ENCODE measurements around the gene ROBO1.

ROBO1 gene

DNA sequence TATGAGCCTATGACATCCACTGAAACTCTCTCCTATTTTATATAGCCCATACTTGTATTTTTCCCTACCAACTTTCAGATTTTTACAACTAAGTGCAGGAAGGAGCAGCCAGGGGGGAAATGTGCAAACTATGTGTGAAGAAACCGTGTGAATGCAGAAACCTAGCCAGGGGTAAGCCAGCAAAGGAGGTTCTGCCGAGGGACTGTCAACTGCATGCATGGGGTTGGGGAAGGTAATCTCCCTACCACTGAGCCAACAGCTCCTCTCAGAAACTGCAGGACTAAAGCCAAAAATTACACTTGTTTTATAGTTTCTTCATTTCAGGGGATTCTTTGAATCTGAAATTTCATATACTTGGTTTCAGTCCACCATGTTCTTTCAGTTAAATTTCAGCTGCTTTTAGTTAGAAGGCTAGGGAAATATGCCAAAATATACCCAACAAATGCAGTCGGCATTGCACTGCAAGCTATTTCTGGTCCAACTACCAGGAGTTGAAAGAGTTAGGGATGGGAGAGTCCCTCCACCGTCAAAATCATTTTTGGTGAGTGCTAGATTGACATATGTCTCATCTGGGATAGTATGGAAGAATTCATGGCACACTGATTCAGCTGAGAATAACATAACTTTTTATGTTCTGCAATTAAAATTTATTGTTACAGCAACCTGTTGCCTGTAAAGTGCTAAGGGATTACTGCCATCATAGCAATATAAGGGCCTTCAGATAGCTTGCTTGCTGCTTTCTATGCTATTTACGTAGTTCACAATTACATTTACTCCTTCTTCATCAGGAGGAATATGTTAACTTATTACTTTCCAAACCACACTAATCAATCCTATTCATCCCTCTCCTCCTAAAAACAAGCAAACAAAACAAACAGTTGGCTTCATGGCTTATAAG is 904.2 kb downstream of the ROBO1 start:
- Histone ChIP-seq H3K79me2 (ENCODE audit: low read length) (no peaks in the 10 kb centered on the region), H3K9me2 (replicated peaks; ENCODE audit: insufficient read depth, low read length) (no peaks in the 10 kb centered on the region), H3K36me3 (replicated peaks; ENCODE audit: insufficient read depth, low read length) (no peaks in the 10 kb centered on the region), H4K20me1 (ENCODE audit: insufficient read depth, low read length) (no peaks in the 10 kb centered on the region), H3K4me2 (ENCODE audit: low read depth, low read length) (no peak overlapping the region), H3F3A (ENCODE audit: insufficient read depth, low read length) (no peaks in the 10 kb centered on the region), H3K27ac (ENCODE audit: low read length) (no peak overlapping the region), H2AFZ (ENCODE audit: low read length) (no peak overlapping the region), H3K9me3 (replicated peaks; ENCODE audit: insufficient read depth, low read length) (no peaks in the 10 kb centered on the region), H3K4me1 (ENCODE audit: low read length) (no peaks in the 10 kb centered on the region), H3K27me3 (replicated peaks; ENCODE audit: insufficient read depth, low read length) (no peaks in the 10 kb centered on the region), H3K9ac (ENCODE audit: low read length) (no peak overlapping the region), H3K4me3 (ENCODE audit: low read length) (no peak overlapping the region)
- TF ChIP-seq EZH2 (optimal IDR thresholded peaks at IDR 0.05; ENCODE audit: low read depth, low read length) (no peak), EZH2phosphoT487 (IDR thresholded peaks at IDR 0.05; ENCODE audit: low read length) (no peak)
- TF ChIP-seq, protein P1, sequence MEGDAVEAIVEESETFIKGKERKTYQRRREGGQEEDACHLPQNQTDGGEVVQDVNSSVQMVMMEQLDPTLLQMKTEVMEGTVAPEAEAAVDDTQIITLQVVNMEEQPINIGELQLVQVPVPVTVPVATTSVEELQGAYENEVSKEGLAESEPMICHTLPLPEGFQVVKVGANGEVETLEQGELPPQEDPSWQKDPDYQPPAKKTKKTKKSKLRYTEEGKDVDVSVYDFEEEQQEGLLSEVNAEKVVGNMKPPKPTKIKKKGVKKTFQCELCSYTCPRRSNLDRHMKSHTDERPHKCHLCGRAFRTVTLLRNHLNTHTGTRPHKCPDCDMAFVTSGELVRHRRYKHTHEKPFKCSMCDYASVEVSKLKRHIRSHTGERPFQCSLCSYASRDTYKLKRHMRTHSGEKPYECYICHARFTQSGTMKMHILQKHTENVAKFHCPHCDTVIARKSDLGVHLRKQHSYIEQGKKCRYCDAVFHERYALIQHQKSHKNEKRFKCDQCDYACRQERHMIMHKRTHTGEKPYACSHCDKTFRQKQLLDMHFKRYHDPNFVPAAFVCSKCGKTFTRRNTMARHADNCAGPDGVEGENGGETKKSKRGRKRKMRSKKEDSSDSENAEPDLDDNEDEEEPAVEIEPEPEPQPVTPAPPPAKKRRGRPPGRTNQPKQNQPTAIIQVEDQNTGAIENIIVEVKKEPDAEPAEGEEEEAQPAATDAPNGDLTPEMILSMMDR (IDR thresholded peaks at IDR 0.05; ENCODE audit: low read length) = no peak
- DNase-seq = no peak

DNA sequence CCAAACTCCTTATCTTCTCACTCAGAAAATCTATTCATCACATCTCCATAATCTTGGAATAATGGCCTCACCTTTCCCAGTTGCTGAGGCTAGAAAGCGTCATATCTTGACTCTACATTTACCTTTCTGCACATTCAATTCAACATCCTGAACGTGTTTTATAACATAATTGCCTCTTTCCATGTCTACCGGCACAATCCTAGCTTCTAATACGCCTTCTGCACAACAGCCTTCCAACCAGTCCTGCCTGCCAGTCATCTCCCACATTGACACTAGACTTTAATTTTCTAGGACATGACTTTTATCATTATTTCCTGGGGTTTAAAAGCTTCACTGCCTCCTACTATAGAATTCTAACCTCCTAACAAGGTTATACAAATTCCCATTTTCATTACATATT is 906.6 kb downstream of the ROBO1 start:
- Histone ChIP-seq H2AFZ (ENCODE audit: low read length) (no peak overlapping the region), H3K4me3 (ENCODE audit: low read length) (no peak overlapping the region), H3K9me3 (replicated peaks; ENCODE audit: insufficient read depth, low read length) (no peaks in the 10 kb centered on the region), H3K4me1 (ENCODE audit: low read length) (no peaks in the 10 kb centered on the region), H3K9ac (ENCODE audit: low read length) (no peak overlapping the region), H3K4me2 (ENCODE audit: low read depth, low read length) (no peak overlapping the region), H3K27me3 (replicated peaks; ENCODE audit: insufficient read depth, low read length) (no peaks in the 10 kb centered on the region), H3K9me2 (replicated peaks; ENCODE audit: insufficient read depth, low read length) (no peaks in the 10 kb centered on the region), H4K20me1 (ENCODE audit: insufficient read depth, low read length) (no peaks in the 10 kb centered on the region), H3F3A (ENCODE audit: insufficient read depth, low read length) (no peaks in the 10 kb centered on the region), H3K27ac (ENCODE audit: low read length) (no peak overlapping the region), H3K36me3 (replicated peaks; ENCODE audit: insufficient read depth, low read length) (no peaks in the 10 kb centered on the region), H3K79me2 (ENCODE audit: low read length) (no peaks in the 10 kb centered on the region)
- TF ChIP-seq EZH2phosphoT487 (IDR thresholded peaks at IDR 0.05; ENCODE audit: low read length) (no peak), EZH2 (optimal IDR thresholded peaks at IDR 0.05; ENCODE audit: low read depth, low read length) (no peak)
- TF ChIP-seq, protein P1 (IDR thresholded peaks at IDR 0.05; ENCODE audit: low read length) = no peak
- no peak for DNase-seq

DNA sequence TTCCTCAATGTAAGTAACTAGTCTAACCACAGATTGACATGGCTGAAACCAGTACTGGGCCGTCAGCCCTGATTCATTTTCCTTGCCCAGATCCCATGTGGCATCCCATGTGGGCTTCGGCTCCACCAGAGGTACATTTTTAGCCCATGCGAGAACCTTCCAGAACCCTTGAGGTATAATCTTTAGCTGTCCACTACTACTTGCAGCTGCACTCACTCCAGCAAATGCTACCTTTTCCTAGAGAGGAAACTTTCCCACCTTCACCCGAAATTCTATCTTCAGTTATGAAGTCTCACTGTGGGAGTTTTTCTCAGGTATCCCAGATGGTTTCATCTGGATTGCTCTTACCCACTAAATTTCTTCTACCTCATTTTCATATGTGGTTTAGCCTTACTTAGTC is 907.2 kb downstream of the ROBO1 start:
- Histone ChIP-seq H3K9me3 (replicated peaks; ENCODE audit: insufficient read depth, low read length) (no peaks in the 10 kb centered on the region), H3K9ac (ENCODE audit: low read length) (no peak overlapping the region), H2AFZ (ENCODE audit: low read length) (no peak overlapping the region), H3K36me3 (replicated peaks; ENCODE audit: insufficient read depth, low read length) (no peaks in the 10 kb centered on the region), H3K4me1 (ENCODE audit: low read length) (no peaks in the 10 kb centered on the region), H3K4me3 (ENCODE audit: low read length) (no peak overlapping the region), H3F3A (ENCODE audit: insufficient read depth, low read length) (no peaks in the 10 kb centered on the region), H4K20me1 (ENCODE audit: insufficient read depth, low read length) (no peaks in the 10 kb centered on the region), H3K4me2 (ENCODE audit: low read depth, low read length) (no peak overlapping the region), H3K27ac (ENCODE audit: low read length) (no peak overlapping the region), H3K79me2 (ENCODE audit: low read length) (no peaks in the 10 kb centered on the region), H3K27me3 (replicated peaks; ENCODE audit: insufficient read depth, low read length) (no peaks in the 10 kb centered on the region), H3K9me2 (replicated peaks; ENCODE audit: insufficient read depth, low read length) (no peaks in the 10 kb centered on the region)
- no peak for DNase-seq
- TF ChIP-seq, protein P1 (IDR thresholded peaks at IDR 0.05; ENCODE audit: low read length) = no peak
- TF ChIP-seq EZH2phosphoT487 (IDR thresholded peaks at IDR 0.05; ENCODE audit: low read length) (no peak), EZH2 (optimal IDR thresholded peaks at IDR 0.05; ENCODE audit: low read depth, low read length) (no peak)

Measured in MM.1S (cell line).